GM19455 (cell line): ENCODE results near the gene CNOT11.
"Not testable (repeated sequence)": the region's sequence is repeated elsewhere in the genome, so short reads cannot be mapped to it uniquely, and the experiment has no call there.

Experiments used
- ATAC-seq: cut with Tn5 transposase; IDR thresholded peaks from one replicate; pipeline ENCODE4 v1.9.1; 2021; ENCODE audit not compliant: unreplicated experiment

Gene CNOT11

DNA sequence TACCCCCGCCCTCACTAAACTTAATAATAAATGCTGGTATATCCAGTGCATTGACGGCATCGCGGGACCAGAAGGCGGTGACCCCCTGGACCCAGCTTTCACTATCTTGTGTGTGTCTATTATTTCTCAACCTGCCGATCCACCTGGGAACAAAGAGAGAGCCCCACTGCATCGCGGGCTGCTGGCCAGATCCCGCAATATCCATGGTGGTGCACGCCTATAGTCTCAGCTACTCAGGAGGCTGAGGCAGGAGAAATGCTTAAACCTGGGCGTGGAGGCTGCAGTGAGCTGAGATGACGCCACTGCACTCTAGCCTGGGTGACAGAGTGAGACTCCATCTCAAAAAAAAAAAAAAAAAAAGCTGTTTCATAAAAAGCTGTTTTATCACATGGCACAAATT is 7.8 kb upstream of the CNOT11 start:
- not testable (repeated sequence) for ATAC-seq

DNA sequence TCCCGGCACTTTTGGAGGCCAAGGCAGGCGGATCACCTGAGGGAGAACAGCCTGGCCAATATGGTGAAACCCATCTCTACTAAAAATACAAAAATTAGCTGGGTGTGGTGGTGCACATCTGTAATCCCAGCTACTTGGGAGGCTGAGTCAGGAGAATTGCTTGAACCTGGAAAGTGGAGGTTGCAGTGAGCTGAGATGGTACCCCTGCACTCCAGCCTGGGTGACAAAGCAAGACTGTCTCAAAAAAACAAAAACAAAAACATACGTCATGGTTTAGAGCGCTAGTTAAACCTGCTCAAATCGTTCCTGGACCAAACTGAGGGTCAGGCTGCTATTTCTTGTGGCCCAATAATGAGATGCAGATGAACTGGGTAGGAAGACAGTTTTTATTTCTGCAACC is 7.2 kb upstream of the CNOT11 start:
- not testable (repeated sequence) for ATAC-seq

DNA sequence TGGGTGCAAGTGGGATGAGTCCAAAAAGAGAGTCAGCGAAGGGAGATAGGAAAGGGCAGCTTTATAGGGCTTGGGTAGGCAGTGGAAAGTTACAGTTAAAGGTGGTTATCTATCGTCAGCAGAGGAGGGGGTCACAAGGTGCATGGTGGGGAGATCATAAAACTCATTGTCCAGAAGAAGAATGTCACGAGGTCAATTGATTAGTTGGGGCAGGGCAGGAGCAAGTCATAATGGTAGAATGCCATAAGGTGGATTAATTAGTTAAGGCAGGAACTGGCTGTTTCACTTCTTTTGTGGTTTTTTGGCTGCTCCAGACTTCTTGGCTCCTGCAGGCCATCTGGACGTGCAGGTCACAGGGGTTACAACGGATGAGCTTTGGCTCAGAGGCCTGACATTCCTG is 3.9 kb upstream of the CNOT11 start:
- not testable (repeated sequence) for ATAC-seq

DNA sequence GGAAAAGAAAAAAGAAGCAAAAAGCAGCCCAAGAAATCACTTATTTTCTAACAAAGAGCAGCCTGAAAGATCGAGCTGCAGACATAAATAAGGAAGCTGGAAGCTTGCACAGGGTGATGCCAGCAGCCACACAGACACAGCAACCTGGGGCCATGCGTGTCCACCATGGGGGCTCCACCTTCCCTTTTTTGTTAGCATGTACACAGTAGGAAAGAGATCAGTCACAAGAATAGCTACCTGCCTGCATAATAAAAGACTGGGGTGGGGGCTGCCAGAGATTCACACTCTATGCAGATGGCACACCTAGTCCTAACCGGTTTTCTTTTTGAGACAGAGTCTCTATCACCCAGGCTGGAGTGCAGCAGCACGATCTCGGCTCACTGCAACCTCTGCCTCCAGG is 2.9 kb upstream of the CNOT11 start:
- no peak for ATAC-seq

DNA sequence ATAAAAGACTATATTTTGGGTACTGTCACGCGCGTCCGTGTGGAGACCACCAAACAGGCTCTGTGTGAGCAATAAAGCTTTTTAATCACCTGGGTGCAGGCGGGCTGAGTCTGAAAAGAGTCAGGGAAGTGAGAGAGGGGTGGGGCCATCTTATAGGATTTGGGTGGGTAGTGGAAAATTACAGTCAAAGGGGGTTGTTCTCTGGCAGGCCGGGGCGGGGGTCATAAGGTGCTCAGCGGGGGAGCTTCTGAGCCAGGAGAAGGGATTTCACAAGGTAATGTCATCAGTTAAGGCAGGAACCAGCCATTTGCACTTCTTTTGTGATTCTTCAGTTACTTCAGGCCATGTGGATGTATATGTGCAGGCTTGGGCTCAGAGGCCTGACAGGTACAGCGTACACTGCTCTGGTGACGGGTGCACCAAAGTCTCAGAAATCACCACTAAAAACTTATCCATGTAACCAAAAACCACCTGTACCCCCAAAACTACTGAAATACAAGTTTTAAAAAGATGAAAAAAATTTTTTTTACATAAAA is 1.4 kb upstream of the CNOT11 start:
- not testable (repeated sequence) for ATAC-seq

DNA sequence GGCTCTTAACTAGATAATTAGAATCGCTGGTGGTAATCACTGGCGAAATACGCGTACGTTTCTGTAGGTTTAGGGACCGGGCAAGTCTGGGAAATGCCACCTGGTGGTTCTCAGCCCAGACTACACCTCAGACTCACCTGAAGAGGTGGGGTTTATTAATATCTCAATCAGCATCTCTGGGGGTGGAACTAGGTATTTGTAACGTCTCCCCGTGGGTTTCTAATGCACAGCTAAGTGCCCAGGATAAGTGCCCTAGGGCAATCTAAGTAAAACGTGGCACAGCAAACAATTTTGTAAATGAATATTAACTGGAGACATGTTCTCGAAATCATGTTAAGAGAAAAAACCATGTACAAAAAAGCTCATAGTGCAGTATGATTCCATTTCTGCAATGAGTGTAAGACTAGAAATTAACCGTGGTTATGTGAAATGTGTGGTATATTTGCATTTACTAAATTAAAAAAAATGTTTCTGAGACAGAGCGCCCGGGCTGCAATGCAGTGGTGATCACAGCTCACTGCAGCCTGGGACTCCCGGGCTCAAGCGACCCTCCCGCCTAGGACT is 760 bp upstream of the CNOT11 start:
- ATAC-seq, result peak; percentile 56

DNA sequence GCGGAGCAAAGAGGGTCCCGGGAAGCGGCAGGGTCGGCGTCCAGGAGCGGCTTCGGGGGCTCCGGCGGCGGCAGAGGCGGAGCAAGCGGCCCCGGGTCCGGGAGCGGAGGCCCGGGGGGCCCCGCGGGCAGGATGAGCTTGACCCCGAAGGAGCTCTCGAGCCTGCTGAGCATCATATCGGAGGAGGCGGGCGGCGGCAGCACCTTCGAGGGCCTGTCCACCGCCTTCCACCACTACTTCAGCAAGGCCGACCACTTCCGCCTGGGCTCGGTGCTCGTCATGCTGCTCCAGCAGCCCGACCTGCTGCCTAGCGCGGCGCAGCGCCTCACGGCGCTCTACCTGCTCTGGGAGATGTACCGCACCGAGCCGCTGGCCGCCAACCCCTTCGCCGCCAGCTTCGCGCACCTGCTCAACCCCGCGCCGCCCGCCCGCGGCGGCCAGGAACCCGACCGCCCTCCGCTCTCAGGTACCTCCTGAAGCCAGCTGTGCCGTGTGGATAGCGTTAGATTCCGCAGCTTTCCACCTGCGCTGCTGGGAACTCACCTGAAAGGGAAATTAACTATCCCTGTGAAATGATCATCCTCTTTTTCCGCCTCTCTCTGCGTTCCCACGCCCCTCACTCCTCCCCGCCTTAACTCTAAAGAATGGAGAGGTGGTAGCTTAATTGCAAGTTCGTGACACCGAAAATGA is 472 bp downstream of the CNOT11 start:
- peak; percentile 61 for ATAC-seq

DNA sequence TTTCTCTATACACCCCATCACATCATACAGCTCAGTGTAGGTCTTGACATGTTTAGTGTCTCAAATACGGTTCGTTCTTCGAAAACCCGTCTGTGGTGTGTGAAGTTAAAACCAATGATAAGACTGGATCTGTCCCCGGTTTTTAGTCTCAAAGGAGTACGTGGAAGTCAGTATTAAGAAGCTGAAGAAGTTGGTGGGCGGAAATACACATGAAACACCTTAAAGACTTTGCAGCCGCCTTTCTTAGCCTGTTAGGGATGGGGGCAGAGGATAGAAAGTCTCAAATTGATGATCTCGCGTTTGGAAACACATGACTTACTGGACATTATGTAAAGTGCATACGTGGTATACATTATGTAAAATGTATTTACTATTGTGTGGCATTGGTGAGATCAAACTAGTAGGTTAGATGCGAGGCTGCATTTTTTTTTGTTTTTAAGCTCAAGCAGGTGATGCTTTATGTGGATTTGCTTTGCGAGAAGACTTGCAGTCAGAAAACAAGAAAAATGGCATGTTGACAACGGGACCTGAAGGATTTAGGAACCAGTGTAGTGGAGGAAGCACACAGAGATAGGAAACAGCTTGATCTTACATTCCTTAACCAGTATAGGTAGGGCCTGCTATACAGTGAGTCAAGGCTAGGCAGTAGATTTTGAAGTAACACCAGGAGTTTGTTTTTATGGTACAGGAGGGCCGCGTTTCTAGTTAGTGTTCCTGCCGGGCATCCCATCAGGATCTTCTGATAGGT is 1.2 kb downstream of the CNOT11 start:
- no peak for ATAC-seq

DNA sequence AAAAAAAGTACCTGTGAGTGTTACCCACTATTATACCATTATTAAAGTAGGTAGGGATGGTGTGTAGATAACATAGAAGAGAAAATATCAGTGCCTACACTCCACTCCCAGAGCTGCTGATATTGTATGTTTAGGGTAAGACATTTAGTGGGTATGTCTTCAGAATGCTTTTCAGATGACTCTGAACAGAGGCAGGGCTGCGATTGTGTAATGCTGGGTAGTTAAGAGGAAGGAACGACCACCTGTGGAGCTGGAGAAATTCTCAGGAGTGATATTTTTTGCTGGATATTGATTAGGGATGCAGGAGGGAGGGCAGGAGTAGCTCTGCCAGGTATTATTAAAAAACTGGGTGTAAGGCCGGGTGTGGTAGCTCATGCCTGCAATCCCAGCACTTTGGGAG is 2.8 kb downstream of the CNOT11 start:
- no peak for ATAC-seq

DNA sequence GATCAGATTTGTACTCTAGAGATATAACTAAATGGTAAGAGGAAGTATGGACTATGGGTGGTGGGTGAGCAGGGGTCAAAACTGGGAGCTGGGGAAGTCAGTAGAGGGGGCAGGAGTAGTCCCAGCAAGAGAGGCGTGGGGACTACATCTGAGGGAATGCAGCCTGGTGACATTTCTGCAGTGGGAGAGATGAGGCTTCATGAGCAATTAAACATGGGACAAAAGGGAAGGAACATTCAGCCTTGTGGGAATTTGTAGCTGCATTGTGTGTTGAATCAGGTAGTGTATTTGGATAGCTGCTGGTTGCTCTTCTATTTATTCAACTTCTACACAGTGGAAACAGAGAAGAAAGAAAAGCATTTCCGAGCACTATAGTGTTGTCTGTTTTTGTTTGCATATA is 3.6 kb downstream of the CNOT11 start:
- no peak for ATAC-seq

DNA sequence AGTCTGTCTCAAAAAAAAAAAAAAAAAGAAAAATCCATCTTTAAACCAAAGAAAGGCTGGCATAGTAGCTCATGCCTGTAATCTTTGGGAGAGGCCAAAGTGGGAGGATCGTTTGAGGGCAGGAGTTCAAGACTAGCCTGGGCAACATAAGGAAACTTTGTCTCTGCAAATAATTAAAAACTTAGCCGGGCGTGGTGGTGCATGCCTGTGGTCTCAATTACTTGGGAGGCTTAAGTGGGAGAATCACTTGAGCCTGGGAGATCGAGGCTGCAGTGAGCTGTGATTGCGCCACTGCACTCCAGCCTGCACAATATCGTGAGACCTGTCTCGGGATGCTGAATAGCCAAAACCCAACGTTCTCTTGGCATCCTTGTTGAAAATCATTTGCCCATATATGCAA is 6.1 kb downstream of the CNOT11 start:
- ATAC-seq, result no peak

DNA sequence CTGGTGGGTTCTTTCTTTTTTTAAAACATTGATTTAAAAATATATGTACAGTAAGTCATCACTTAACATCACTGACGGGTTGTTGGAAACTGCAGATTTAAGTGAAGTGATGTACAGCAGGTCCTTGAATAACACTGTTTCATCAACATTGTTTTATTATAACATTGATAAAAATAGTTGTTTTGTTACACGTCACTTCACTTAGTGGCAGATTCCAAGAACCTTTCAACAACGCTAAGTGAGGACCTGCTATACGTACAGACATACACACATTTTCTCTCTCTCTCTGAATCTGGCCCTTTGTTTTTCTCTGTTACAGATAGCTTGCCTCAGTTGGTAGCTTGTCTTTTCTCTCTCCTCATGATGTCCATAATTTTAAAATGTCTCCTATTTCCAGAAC is 9.5 kb downstream of the CNOT11 start:
- ATAC-seq, result no peak

DNA sequence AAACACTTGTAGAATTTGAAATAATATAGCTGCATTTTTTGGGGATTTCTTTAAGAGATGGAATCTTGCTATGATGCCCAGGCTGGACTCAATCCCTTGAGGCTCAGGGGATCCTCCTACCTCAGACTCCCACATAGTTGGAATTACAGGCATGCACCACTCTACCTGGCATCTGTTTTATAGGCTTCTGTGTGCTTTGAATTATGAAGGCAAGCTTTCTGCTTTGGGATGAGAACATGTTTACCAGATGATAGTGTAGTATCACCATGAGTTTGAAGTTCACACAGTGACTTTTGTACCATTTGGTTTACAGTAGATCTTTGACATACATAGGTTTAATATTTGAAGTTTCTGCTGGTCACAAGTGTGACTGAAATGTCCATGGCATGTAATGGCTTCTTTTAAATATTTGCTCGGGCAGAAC is 10.7 kb downstream of the CNOT11 start:
- no peak for ATAC-seq

DNA sequence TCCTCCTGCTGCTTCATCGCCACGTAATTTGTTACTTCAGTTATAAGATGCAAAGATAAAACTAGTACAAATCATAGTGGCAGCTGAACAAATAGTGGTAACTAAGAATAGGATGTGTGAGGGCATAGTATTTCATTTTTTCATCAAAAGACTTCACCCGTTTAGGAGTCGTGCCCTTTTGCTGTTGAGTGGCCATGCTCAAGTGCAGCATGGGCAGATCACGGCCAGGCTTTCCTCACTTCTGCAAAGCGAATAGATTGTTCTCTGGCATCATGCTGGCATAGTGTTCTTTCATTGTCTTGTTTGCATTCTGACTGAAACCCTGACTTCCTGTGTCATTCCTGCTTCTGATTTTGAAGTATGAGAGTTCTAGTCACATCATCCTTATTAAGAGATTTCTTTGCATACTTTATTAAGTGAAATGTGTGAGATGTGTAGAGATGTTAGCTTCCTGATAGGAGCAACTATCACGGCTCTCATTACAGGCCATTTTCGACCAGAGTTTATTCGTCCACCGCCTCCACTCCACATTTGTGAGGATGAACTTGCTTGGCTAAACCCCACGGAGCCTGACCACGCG is 11.8 kb downstream of the CNOT11 start:
- no peak for ATAC-seq

DNA sequence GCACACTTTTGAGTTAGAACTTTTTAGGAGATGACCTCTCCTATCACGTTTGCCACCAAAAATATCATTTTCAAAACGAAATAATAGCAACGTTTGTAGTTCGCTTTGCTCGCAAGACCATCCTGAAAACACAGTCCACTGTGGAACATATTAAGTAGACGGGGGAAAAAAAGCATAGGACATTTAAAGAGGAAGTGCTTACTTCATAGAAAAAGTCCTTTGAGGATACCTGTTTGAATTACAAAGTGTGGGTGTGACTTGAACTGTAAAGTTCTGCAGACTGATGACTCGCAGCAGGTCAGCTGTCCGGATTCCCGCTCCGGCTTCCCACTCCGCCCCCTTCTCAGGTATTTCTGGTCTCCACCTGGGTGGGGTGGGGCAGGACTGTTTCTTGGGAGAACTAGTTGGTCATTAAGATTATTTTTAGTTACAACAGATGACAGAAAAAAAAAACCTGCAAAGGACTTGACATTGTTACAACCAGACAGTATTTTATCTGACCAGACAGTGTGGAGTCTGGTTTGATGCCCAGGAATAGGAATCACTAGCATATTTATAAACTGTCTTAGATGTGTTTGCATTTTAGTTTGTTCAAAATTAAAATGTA is 13.3 kb downstream of the CNOT11 start:
- ATAC-seq, result no peak

DNA sequence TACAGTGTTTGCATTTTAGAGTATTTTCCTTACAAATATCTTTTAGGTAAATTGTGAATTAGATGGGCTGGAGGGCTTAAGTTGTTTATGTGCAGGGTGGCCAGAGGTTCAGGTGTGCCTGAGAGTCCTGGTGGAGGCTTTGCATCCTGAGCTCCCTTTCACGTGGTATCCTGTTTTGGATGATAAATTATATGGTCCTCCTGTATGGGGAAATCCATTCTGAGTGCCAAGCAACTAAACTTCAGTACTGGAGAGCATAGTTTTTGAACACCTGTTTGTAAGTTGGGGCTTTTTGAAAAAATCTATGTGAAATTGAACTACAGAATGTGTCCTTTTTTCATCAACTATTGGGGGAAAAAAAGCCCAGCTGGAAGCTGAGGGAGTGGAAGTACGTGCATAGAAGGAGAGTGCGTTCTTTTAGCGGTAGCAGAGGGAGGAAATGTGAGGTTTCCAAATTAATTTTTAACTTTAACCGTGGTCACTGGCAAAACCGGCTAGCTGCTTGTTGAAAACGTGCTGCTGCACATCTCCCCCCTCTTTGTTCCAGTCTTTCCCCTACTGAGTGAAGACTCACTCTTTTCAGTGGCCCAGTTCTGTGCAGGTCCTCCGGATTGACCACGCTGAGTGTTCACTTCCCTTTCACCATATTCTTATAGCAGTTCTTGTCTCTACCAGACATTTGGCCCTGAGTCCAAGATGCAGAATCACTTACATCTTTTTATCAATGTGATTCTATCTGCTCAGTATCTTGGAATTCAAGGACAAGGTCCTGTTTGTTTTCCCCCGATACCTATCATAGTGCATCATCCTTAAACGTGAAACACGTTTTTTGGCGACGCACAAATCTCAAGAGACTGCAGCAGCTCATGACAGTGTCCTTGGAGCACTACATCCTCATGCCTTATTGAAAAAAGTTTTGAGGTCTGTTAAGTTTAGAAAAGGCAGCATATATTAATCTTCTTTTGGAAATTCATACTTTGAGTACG is 15.3 kb downstream of the CNOT11 start:
- ATAC-seq, result no peak

DNA sequence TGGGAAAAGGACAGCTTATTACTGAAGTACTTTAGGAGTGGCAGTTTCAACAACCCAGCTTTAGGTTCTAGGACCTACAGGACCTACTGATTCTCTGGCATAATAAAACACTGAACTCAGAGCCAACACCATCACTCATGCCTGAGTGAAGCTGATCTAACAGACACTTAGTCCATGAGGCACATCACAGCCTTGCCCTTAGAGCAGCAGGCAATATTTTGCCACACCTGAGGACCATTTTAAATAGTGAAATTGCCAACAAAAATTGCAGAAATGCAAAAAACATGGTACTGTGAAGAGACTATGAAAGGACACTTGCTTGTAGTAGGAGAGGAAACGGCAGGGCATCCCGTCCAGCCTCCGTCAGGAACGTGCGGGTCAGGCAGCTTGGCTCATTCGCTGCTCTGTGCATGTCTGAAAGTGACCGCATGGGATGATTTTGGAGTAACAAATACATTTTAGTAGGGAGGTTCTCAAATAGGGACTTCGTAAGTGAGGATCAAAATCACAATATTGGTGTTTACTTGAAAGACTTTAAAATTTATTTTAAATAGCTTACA is 18.1 kb downstream of the CNOT11 start:
- ATAC-seq, result no peak

DNA sequence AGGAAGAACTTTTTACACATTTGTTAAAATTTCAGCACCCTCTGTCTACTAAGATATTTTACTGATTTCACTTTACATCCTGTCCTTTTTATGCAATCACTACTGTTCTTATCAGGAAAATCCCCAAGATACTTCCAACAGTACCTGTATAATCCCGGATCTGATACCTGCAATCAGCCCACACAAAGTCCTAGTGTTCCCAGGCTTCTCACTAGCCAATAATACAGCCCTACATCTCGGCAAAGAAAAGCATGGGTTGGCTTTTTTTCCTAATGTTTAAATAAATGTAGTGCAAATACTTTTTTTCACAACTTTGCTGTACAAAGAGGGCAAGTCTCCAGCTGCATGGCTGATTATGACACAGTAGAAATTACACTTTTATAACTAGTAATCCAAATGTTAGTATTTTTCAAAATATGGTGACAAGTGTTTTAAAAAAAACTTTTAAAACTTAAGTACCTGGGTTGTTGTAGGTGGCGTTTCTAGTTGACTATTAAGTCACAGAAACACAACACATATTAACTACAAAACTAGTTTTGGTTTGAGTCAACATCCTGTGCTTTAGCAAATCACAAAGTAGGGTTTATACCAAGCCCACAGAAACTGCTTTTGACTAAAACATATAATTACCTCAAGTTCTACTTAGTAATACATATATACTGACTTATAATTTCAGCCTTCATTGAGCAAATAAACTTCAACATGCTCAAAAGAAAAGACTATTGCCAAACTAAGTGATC is 19.5 kb downstream of the CNOT11 start:
- peak; percentile 87 for ATAC-seq

DNA sequence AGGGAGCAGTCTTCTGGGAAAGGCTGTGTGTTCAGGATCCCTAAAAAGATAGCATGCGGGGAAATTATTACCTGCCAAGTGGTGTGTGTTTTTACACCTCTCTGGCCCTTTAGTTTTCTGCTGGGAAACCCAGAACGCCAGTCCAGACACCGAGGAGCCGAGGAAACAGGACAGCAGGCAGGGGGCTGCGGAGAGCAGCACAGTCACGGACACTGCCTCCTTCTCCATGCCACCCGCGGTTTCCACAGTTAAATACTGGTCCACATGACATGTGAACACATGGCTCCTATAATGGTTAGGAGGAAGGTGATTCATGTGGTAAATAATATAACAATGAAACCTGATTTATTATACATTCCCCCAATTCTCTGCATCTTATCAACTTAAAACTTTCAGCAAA is 20.4 kb downstream of the CNOT11 start:
- ATAC-seq, result no peak
